ENCODE data around the gene NXN. TPM values are rescaled to one million over a fixed set of nuclear protein-coding genes. Genes with fewer than 3 reads are reported as not detected.

NXN gene
- total RNA-seq, 4 donors from 2014 or later, result 6.8 to 16.6 (median 11.1) TPM

DNA sequence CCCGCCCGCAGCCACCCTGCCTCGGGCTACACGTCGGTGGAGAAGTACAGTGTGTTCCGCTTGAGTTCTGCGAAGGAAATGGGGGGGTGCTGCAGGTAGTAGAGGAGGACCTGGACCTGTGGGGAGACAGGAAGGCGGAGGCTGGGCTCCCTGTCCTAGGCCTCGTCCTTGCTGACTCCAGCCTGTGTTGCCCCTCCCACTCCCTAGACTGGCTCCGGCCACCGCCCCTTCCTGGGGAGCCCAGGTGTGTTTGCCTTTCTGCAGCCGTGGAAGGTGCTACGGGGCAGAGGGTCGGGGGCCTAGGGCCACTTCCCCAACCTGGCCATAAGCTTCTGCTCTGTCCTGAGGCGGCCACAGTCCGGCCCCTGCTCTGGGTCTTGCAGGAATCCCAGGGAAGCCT lies 26.5 kb upstream of the NXN start:
- ATAC-seq (ENCODE audit: low FRiP score), result no peak
- DNase-seq (ENCODE audit: low spot score), result no peak

DNA sequence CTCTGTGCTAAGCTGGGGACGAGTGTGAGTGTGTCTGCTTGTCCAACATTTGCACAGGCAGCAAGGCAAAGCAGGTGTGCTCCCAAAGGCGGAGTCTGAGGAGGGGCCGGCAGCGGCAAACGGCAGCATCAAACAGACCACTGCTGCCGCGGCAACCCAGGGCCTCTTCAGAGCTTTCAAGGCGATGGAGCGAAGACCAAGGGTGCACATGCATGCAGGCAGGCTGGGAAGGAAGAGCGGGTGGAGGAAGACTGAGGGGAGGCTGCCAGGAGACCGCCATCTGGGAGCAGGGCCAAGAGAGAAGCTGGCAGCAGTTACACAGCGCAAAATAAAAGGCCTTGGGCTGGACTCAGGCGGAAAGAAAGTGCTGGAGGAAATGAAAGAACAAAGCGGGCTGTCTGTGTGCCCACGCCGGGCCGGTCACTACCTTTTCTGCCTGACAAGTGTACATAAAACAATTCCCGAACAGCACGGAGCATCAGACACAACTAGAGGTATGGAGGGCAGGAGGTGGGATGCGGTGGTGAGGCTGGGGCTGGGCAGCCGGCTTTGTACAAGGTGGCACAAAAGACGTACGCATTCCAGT lies 25.9 kb upstream of the NXN start:
- DNase-seq (ENCODE audit: low spot score), result no peak
- TF ChIP-seq, protein P1, sequence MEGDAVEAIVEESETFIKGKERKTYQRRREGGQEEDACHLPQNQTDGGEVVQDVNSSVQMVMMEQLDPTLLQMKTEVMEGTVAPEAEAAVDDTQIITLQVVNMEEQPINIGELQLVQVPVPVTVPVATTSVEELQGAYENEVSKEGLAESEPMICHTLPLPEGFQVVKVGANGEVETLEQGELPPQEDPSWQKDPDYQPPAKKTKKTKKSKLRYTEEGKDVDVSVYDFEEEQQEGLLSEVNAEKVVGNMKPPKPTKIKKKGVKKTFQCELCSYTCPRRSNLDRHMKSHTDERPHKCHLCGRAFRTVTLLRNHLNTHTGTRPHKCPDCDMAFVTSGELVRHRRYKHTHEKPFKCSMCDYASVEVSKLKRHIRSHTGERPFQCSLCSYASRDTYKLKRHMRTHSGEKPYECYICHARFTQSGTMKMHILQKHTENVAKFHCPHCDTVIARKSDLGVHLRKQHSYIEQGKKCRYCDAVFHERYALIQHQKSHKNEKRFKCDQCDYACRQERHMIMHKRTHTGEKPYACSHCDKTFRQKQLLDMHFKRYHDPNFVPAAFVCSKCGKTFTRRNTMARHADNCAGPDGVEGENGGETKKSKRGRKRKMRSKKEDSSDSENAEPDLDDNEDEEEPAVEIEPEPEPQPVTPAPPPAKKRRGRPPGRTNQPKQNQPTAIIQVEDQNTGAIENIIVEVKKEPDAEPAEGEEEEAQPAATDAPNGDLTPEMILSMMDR (IDR thresholded peaks at IDR 0.05), result no peak
- ATAC-seq (ENCODE audit: low FRiP score), result peak; percentile 5

More for the DNA sequence above, 26.5 kb upstream of the NXN start:
- TF ChIP-seq, protein P1 (IDR thresholded peaks at IDR 0.05), result no peak

GRCh38 chr17:1004769-1005295 lies 25.3 kb upstream of the NXN start:
- ATAC-seq (ENCODE audit: low FRiP score), result no peak
- TF ChIP-seq, protein P1 (IDR thresholded peaks at IDR 0.05), result no peak
- DNase-seq (ENCODE audit: low spot score), result no peak

DNA sequence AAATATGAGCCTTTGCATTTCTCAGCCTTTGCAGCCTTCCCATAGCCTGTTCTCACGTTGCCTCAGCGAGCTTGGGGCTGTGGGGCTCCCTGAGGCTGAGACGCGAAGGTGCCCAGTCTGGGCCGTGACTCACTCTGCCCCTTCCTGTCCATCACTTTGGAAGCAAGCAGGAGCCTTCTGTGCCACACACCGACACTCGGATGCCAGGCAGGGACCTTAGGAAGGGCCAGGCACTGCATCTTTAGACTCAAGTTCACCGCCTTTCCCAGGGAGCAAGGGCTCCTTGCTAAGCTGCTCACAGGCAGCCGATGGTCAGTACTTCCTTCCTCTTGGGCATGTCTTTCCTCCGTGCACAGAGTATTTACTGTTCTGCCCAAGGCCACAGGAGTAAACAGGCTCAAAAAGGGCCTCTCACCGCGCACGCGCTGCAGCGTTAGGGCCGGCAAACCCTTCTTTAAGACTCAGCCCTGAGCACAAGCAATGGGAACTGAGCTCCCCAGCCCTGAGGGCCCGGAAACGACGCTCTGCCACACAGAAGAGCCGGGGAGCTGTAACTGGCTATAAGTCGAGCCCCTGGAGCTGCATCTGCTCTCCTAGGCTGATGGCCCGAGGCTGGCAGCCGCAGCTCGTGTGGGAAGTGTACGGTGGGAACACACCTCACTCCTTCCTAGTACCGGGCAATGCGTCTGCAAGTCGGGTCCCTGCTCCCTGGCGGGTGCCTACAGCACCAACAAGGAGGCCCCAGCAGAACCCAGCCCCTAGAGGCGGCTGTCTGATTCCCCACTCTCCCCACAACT lies 24.6 kb upstream of the NXN start:
- TF ChIP-seq, protein P1 (IDR thresholded peaks at IDR 0.05), result no peak
- DNase-seq (ENCODE audit: low spot score), result no peak
- ATAC-seq (ENCODE audit: low FRiP score), result no peak

DNA sequence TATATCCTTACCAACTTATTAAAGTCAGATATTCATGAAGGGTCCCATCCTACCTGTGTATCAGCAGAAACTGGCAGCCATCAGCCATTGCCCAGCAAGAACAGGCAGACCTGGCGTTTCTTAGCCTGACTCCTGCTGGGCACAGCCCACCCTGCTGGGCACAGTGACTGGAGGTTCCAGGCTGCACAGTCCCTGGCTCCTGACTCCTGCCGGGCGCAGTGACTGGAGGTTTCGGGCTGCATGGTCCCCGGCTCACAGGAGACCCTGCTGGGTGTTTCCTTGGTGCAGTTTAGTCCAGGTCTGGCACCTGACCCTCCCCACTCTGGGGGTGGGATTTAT lies 24.0 kb upstream of the NXN start:
- DNase-seq (ENCODE audit: low spot score) (no peak), ATAC-seq (ENCODE audit: low FRiP score) (peak; percentile 1)
- TF ChIP-seq, protein P1 (IDR thresholded peaks at IDR 0.05), result no peak

DNA sequence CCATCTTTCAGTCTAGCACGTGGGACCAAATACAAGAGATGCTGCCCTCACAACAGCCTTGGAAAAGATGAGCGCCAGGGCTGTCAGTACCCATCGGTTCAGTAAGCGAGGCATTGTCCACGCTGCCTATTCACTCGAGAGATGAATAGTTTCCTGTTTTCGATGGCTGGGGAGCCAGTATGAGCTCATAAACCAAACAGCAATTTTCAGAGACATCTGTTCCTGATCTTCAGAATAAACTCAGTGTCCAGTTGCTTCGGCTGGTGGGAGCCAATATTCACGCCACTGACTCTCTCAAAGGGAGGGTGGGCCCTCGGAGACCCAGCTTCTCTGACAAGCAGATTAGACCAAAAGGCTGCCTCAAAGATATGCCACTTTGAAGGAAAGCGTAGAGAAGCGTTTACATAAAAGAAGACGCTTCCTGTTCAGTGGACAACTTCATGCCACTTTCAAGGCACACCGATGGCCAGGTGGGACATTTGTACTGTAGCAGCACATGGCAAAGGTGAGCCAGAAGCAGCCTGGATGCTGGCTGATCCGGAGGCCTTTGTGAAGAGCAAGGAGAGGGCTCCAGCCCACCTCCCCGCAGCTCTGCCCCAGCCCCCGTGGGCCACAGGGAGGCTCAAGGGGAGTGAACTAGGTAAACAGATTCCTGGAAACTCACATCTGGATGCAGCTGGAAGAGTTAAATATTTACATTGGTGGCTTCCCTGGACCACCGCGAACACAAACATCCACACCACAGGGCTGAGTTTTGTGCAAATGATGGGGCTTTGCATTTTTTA lies 23.4 kb upstream of the NXN start:
- TF ChIP-seq, protein P1 (IDR thresholded peaks at IDR 0.05), result no peak
- ATAC-seq (ENCODE audit: low FRiP score) (no peak), DNase-seq (ENCODE audit: low spot score) (no peak)

Data from omental fat pad (tissue), 4 donors.